NCI-H1092 treated with DMSO at 0.1 percent for 48 hours (cell line): Measurements from ENCODE around the gene LRMDA.
A peak's percentile ranks its signal among the peaks of the same experiment; 100 is the strongest.
"Not testable (repeated sequence)": the region's sequence is repeated elsewhere in the genome, so short reads cannot be mapped to it uniquely, and the experiment has no call there.

Experiments used
- DNase-seq: peaks from one replicate; lab custom pipeline; 2025; lab: John Stamatoyannopoulos, UW

The LRMDA gene

DNA sequence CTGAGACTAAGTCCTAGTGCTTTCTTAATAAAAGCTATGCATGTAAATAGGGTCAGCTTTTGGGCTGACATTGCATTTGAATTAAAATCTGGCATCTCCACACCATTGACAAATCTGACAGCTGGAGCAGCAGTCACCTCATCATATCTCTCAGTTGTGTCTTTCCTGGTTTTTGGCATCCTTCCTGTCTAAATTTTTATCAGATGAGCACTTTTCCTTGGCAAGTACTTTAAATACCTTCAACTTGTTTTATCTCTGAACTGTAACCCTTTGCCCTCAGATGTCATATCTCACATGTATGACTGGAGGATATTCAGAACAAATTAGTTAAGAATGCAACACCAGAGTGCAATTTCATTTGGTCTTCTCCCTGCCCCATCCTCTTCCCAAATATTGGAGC lies 1066.2 kb downstream of the LRMDA start:
- DNase-seq, result no peak

DNA sequence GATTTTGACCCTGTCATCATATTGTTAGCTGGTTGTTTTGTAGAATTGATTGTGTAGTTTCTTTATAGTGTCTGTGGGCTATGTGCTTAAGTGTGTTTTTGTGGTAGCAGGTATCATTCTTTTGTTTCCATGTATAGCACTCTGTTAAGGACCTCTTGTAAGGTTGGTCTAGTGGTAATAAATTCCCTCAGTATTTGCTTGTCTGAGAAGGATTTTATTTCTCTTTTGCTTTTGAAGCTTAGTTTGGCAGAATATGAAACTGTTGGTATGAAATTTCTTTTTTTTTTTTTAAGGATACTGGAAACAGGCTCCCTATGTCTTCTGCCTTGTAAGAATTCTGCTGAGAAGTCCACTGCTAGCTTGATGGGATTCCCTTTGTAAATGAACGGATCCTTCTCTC lies 1073.4 kb downstream of the LRMDA start:
- DNase-seq, result no peak

DNA sequence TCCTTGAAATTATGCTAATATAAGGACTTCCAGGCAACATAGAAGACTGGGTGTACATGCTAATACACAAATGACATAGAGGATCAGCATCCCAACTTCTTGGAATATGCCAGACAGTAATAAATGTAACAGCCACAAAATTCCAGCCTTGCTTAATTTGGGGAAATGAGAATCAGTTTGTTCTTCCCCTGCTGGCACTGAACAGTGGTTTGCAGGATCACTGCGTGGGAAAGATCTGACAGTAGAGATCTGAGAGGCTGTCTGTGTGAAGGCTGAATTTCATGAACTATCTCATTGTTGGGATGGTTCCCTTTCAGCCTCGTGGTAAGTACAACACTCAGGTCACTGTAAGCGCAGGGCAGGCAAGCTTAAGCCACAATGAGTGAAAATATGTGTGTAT lies 1078.0 kb downstream of the LRMDA start:
- DNase-seq, result no peak

DNA sequence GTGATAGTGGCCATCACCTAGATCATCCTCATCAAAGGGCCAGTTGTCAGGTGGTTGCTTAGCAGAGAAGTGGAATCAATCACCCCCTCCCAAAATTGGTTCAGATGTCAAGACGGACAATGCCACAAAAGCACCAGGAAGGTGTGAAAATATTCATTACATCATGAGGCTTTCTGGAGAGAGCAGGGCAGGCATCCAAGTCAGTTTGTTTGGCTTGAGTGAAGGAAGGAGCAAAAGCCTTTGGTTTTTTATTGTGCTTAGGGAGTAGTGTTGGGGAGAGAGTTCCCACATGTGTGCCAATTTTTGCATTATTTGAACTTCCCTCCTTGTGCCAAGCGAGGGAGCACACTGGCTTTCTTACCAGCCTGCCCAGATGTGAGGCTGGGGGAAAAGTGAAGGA lies 1082.9 kb downstream of the LRMDA start:
- no peak for DNase-seq

DNA sequence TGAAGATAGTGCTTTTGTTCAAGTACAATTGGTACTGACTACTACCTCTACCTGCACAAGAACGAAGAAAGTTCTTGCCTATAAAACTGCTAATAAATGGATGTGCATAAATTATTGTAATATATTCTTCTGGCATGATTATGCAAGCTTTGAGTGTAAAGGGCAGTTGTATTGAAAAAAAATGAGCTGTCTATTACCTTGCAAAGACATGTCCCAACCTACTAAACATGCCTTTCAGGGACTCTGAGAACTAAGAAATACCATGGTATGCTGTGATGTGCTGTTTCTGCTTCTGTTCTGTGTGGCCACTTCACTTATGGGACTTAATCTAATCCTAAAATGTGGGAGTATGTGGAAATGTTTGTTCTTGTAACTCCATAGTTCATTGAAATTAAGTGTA lies 1083.4 kb downstream of the LRMDA start:
- no peak for DNase-seq

DNA sequence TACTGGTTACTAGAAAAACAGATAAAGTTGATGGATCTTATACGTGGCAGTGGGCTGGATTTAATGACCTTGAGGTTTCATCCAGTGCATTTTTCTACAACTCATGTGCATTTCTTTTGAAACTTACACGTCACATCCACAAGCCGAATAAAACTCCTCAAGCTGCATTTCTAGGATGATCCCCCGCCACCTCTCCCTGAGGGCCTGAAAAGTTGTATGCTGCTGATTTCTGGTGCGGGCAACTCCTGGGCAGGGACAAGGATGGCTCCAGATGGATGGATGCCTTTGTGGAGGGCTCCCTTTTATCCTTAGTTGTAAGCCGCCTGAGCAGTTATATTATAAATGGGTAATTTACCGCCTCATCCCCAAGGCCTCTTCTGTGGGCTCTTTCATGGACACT lies 1091.1 kb downstream of the LRMDA start:
- no peak for DNase-seq

DNA sequence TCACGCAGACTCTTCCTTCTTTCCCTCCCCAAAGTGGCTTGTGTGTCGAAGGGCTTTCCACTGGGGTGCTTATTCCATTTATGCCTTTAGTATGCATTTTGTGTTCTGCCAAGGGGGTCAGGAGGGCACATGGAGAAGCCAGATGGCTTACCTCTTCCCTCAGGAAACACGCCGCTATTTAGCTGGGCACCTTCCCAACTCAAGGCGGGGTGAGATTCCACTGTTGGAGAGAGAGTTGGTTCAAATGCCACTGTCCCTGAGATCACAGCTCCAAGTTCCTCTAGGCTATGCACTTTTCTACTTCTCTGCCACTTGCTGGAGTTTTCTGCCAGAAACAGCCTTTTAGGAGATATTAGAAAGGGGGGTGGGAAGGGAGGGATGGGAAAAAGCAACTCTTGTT lies 1091.8 kb downstream of the LRMDA start:
- no peak for DNase-seq

DNA sequence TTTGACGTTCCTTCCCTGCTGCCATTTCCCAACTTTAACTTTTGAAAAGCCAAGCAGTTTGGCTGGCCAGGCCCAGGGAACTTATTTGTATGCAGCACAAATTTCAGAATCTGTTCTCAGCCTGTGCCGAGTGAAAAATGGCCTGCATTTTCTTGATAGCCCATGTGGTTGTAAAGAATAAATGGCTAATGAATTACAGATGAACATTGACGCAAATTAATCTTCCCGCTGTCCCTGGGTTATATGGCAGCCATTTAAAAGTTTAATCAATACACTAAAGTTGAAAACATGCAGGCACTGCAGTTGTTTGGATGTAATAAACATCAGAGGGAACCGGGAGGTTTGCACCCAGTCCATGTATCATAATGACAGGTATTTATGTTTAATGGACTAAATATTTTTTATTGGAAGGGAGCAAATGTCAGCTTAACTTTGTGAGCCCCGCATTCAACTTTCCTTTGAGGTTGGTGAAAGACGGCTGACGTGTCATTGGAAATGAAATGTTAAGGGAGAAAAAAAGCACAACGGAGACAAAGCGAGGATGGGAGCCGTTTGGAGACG lies 1092.4 kb downstream of the LRMDA start:
- DNase-seq, result no peak

DNA sequence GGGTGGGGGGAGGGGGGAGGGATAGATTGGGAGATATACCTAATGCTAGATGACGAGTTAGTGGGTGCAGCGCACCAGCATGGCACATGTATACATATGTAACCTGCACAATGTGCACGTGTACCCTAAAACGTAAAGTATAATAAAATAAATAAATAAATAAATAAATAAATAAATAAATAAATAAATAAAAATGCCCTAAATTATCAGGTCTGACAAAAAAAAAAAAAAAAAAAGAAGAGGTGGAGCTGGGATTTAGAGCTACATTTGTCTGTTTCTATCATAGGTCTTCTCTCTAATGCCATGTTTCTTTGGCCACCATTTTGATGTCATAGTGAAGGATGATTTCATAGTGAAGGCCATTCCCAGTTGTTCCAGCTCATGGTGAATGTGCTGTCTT lies 1095.4 kb downstream of the LRMDA start:
- not testable (repeated sequence) for DNase-seq

DNA sequence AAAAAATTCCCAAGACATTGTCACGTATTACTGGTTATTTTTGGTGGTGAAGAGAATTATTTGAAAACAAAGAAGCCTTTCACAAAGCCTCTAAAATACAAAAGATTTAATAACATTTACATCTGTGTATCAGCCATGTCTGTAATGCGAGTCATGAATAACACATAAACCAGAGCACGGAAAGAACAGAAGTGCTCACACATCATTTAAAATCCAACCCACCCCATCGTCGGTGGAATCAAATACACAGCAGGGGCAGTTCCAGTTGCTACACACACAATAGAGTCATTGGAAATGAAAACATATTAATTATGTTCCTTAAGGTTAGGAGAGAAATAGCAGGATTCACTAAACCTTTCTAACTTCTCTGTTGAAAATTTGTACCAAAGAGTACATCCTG lies 1108.9 kb downstream of the LRMDA start:
- DNase-seq, result no peak

DNA sequence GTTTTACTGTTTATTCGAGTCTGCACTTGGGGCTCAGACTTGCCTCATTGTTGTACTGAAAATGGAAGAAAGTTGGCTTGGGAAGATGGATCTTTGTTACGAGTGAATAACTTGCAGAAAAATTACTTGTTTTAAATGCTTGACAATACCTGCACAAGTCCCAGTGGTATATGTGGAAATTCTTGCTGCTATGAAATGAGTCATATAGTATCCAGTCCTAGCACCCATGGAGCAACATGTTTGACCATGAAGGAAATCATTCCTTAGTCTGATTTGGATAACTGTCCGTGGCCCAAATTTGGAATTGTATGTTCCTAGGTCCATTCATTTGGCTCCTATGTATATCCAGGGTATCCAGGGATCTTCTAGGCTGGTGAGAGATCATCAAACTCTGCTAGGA lies 1109.4 kb downstream of the LRMDA start:
- no peak for DNase-seq

DNA sequence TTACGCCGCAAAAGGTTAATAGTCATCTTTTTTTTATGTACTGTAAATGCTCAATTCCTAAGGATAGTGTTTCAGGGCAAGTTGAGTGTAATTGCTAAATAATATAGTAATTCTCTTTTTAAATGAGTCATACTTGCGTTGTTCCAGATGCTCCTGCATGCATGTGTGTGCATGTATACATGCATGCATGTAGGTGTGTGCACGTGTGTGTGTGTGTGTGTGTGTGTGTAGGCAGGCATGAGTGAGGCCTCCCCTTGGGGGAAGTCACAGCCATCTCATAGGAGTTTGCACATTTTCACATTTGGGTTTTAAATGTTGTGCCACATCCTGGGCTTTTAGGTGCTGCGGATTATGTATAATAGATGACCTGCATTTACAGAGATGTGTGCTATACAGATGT lies 1110.4 kb downstream of the LRMDA start:
- DNase-seq, result no peak

DNA sequence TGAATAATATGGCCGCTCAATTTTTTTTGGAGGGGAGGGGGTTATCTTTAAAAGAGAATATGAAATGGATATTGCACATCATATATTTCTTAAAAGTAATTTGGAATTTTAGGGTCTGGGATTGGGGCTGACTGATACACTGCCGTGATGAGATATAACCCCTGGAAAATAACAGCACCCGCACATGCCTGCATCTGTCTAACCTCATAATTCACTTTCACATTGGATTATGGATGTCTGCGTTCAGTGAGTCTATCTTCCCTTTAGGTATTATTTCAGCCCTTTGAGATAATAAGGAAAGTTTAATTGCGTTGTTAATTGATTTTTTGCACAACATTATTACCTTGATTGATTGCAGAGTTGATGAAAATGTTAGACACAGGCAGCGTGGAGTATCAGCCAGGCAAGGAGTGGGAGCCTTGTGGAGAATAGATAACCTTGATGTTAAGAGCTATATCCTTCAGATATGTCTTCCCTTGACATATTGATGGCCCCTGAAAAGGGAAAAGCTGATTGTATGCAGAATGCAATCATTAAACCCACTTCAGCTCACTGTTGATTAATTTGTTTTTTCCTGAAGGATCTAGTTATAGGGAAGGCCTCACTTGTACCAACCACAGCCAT lies 1111.0 kb downstream of the LRMDA start:
- no peak for DNase-seq

DNA sequence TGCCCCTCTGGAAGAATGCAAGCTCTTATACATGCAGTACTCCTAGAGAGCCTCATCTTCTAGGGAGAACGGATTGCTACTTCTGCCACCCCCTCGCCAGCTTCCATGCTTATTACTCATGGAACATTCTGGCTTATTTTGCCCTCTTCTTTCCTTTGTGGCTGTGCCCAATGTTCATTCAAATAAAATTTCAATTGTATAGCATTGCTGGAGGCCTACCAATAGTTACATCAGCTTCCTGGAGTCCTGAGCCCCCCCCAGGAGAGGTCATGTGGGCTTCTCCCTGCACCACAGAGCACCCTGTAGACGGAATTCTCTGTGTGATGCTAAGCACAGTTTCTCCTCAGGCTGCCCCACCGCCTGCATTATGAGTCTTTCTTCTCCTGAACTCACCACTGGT lies 1112.2 kb downstream of the LRMDA start:
- no peak for DNase-seq

DNA sequence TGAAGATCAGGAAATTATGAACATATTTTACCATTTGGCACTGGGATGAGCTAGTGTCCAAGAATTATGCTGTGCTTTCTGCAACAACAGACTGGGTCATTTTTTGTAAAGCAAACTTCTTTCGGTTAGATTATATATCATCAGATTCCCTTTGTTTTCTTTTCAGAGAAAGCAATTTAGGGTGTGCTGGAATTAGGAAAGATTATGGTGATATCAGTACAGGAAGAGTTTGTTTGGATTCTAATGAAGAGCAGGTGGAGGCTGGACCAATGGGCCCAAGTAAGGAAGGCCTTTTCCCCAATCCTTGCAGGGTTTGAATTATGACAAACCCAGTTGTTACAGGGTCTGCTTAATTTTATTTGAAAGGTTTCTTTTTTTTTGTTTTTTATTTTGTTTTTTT lies 1113.4 kb downstream of the LRMDA start:
- no peak for DNase-seq

DNA sequence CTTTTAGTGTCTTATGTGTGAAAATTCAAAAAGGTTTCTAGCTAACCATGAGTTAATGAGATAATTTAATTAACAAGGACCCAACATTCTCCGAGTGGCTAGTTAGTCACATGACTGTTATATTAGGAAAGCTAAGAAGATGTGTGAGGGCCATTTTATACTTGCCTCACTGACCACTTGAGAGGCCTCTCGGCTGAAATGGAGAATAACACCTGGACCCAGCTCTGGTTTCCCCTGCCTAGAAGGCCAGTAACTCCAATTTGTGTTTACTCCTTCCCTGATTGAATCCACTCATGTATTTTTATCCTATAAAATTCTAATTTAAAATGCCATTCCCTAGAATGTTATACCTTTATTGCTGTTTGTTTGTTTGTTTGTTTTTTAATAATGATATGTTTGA lies 1115.0 kb downstream of the LRMDA start:
- DNase-seq, result peak; percentile 34

DNA sequence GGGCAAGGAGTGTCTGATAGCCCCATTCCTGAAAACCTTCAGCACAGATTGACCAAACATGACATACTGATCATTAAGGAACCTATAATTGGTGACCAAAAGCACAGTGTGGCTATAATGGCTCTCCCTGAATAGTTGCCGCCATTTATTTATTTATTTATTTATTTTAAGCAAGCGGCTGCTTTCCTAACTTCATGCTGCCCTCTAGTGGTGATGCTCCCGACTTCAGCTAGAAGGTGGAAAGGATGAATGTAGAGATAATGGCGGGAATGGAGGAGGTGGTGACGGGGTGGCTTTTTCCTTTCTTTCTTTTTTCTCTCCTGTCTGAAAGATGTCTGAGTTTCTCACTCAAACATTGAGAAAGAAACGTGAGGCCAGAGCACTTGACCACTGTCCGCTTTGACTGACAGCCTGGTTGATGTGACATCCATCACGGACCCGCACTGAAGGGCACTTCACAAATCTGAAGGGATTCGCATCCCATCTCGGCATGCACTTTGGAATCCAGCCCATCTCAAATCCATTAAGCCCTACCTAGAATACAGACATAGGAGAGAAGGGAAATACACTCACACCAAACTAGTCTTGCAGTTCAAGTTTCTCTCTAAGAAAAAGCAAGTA lies 1116.0 kb downstream of the LRMDA start:
- peak; percentile 77 for DNase-seq

DNA sequence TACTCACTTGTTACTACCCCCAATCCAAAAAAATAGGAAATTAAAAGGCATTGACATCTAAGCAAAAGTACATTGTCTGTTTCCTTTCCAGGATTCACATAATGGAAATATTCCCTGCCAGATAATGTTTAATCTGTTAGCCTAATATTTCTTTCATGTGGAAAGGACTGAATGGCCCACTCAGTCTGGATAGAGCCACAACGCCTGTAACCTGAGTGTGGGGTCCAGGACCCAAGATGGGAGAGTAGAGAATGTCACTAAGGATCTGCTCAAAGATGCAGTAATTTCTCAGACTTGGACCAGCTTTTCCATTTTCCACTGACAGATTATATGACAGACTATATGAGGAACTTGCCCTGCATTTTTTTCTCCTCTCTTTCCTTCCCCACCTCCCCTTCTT lies 1117.3 kb downstream of the LRMDA start:
- DNase-seq, result no peak

DNA sequence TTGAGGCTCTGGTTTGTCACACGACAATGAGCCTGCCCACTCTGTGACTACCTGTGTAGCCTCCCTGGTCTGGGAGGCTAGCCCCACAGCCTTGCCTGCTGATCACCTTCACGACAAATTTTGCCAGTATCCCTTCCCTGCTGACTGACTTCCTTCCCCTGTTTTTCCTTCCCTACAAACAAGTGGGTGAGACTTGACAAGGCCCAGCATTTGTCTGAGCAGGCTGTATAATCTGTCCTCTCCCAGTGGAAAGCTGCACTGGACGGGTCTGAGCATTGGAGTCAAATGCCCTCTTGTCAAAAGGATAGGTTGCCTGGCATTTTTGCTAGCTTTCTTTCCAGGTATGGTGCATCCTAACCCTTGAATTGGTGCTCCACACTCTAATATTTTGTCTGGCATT lies 1117.7 kb downstream of the LRMDA start:
- no peak for DNase-seq

DNA sequence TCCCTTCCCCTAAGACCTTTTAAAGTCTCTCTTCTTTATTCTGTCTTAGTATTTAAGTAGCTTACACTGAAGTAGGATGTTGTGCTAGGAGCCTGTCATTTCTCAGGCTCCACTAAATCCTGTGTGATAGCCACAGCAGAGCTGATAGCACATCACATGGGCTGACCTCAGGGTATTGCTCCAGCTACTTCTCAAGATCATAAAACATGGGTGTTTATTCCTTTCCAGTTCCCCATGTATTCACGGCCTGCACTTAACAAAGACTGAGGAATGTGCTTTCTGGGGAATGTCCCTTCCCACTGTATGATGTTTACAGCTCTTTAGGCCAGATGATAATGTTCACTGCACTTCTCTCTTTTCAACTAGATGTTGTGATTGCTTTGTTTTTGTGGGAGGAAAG lies 1119.4 kb downstream of the LRMDA start:
- DNase-seq, result no peak

DNA sequence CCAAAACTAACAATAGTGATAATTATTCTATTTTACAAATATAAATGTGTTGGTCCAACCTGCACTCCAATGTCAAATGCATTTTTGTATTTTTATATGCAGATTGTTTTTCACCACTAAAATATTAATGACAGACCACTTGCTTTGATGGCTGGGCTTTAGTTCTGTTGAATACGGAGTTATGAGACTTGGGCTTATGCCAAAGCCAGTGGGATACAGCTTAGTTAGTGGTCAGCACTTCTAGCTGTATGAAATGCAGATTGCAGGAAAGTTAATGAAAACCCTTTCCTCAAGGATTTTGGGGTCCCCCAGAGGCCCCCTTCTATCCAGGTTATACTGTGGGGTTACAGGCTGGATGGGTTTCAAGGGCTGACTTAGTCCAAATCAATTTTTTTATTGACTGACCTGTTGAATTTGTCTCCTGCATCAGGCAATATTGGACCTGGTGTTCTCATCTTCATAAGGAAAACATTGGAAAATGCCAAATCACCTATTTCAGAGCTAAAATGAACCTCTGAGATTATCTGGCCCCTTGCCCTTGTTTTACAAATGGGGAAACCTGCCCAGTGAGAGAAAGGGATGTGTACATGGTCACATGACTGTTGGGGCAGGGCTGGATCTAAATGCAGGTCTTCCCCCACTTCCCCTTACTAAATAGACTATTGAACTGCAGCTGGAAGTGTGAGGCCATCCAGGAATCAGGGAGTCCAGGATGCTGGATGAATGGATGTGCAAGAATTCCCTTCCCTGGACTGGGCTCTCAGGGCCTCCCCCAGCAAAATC lies 1120.9 kb downstream of the LRMDA start:
- no peak for DNase-seq

DNA sequence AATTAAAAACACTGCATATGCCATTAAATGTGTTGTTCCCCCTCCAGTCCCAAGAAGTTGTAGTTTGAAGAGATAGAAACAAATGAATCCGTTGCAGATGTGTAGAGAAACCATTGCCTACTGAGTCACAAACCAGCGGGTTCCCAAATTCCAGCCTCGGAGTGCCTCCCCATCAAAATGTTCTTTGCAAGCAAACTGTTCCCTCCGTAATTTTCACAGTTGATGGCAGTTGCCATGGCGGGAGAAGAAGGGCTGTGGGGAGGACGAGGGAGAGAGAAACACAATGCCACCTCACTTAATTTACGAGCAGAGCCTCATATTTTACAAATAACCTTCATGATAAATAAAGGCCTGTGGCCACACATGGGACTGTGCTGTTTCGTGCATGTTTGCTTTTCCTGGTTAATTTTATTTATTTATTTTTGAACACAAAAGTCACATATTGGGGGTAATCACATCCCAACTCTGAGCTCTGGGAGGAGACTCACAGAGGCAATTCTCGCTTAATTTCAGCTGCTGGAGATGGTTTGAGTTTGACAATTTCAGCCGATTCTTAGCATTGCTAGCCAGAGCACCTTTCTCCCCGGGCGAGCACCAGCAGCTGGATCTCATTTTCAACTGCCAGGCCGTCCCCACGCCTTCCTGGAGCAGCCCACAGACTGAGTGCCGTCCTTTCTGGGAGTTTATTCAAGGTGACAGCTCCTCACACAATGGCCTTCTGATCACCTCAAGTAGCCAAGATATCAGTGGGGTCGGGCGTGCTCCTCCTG lies 1122.0 kb downstream of the LRMDA start:
- no peak for DNase-seq

DNA sequence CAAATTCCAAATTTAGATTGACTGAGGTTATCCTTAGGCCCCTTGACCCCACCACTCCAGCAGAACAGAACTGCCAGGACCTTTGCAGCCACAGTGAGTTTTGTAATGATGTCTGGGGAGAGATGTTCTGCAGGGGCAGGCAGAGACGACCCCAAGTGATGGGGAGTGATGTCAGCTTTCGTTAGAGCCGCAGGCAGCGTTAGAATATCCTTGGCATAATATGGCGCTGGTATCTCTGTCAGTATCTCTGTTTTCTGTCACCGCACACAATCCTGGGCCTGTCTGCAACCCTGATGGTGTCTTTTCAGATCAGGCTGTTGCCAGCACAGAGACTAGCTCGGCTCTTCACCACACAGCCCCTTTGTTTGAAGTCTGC lies 1122.6 kb downstream of the LRMDA start:
- no peak for DNase-seq
